Cardiac atrium fibroblast (primary cell): ENCODE measurements around the gene DHRS3. TPM values are rescaled to one million over a fixed set of nuclear protein-coding genes. Genes with fewer than 3 reads are reported as not detected.

Source experiments
- total RNA-seq: library from RNA; depleted of rRNA; stranded (reverse); fragments of >200 nt; gene quantifications from 2 replicates; pipeline ENCODE4 v1.2.3, GENCODE V29; 2015

The DHRS3 gene, protein sequence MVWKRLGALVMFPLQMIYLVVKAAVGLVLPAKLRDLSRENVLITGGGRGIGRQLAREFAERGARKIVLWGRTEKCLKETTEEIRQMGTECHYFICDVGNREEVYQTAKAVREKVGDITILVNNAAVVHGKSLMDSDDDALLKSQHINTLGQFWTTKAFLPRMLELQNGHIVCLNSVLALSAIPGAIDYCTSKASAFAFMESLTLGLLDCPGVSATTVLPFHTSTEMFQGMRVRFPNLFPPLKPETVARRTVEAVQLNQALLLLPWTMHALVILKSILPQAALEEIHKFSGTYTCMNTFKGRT
- 14.3 and 18.4 TPM in 2 replicates for total RNA-seq

GRCh38 chr1:12617901-12618660 is at the start of gene DHRS3:
DHRS3 (minus strand) TSS chr1:12618210; CDS start chr1:12617348, 862 bp downstream.

GRCh38 chr1:12643785-12644184 is 25.8 kb upstream of the DHRS3 start, which contains the start of gene AADACL4:
AADACL4 (plus strand) TSS chr1:12644085; CDS start chr1:12644547, 462 bp downstream.

Other genes starting within 250 kb of the DHRS3 start
- not detected in 2 replicates for gene AADACL4, start 25.9 kb upstream of the DHRS3 start, total RNA-seq
- not detected in 2 replicates for gene AADACL3, start 97.9 kb upstream of the DHRS3 start, total RNA-seq
- not detected in 2 replicates for gene CFAP107, start 128.0 kb upstream of the DHRS3 start, total RNA-seq
- not detected in 2 replicates for gene PRAMEF12, start 155.5 kb upstream of the DHRS3 start, total RNA-seq
- gene PRAMEF1, start 173.2 kb upstream of the DHRS3 start, total RNA-seq, result not detected in 2 replicates
- not detected in 2 replicates for gene PRAMEF11, start 213.2 kb upstream of the DHRS3 start, total RNA-seq
- gene HNRNPCL1, start 230.5 kb upstream of the DHRS3 start, total RNA-seq, result not detected in 2 replicates
- not detected in 2 replicates for gene PRAMEF2, start 238.9 kb upstream of the DHRS3 start, total RNA-seq